PC-9 (cell line): ENCODE data around the gene ZNF180.

Experiments used
- CTCF ChIP-seq: fragments of 200-600 bp; sonication (generic); conservative IDR thresholded peaks from 2 replicates; pipeline ENCODE4 v1.6.1; 2017; ENCODE audit warnings: mixed run types, antibody characterized with exemption, mild to moderate bottlenecking, moderate library complexity
- EZH2 ChIP-seq: fragments of 200-600 bp; sonication (generic); IDR thresholded peaks from 2 replicates; pipeline ENCODE4 v1.8.0; 2017; ENCODE audit warnings: antibody characterized with exemption, low read depth

- no peak for TF ChIP-seq CTCF
- no peak for TF ChIP-seq EZH2
Measured at GRCh38 chr19:44499559-44499958, 763 bp downstream of the ZNF180 start.
